GM23338 (cell line): ENCODE measurements around the gene MLH1.

Experiments used
- CTCF ChIP-seq, 2 experiments: fragments of 200-600 bp in 1 of 2; sonication (generic) in 1 of 2; conservative IDR thresholded peaks; 2 replicates each; pipeline versions ENCODE4 v1.5.1 to v1.6.1; 2016 to 2017; ENCODE audit warnings: antibody characterized with exemption in 2 of 2, low read depth in 2 of 2, mild to moderate bottlenecking in 2 of 2, moderate library complexity in 1 of 2
- EZH2 ChIP-seq: fragments of 200-600 bp; sonication (generic); IDR thresholded peaks from one replicate; pipeline ENCODE4 v1.8.0; 2017; ENCODE audit warnings: antibody characterized with exemption, mild to moderate bottlenecking, low read depth; ENCODE audit not compliant: unreplicated experiment
- POLR2AphosphoS5 ChIP-seq: IDR thresholded peaks from 2 replicates; pipeline ENCODE4 v1.6.1; 2016; ENCODE audit warnings: antibody characterized with exemption, low read depth
- REST ChIP-seq: IDR thresholded peaks from one replicate; pipeline ENCODE4 v1.6.1; 2018; ENCODE audit warnings: antibody characterized with exemption; ENCODE audit not compliant: unreplicated experiment

- TF ChIP-seq CTCF (conservative IDR thresholded peaks at IDR 0.05; ENCODE audit: low read depth in 2 of 2) (no peak), REST (no peak), POLR2AphosphoS5 (no peak), EZH2 (no peak)
Measured at GRCh38 chr3:37054370-37054769, 61.1 kb downstream of the MLH1 start.
